ENCODE results near the gene NXPE1.
"Not testable (repeated sequence)": the region's sequence is repeated elsewhere in the genome, so short reads cannot be mapped to it uniquely, and the experiment has no call there.

NXPE1 gene

GRCh38 chr11:114559425-114560310 lies at the start of gene NXPE1:
NXPE1 (minus strand) TSS chr11:114559881; CDS start chr11:114551201, 8,680 bp downstream.
- DNase-seq (ENCODE audit: extremely low read depth in 1 of 2, low read depth in 1 of 2), result no peak

DNA sequence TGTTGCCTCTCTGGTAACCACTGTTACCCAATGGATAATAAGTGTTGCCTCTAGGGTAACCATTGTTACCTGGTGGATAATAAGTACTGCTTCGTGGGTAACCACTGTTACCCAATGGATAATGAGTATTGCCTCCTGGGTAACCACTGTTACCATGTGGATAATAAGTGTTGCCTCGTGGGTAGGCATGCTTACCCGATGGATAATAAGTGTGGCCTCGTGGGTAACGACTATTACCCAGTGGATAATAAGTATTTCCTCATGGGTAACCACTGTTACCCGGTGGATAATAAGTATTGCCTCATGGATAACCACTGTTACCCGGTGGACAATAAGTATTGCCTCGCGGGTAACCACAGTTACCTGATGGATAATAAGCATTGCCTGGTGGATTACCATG lies 49.7 kb upstream of the NXPE1 start:
- DNase-seq (ENCODE audit: extremely low read depth in 1 of 2, low read depth in 1 of 2), result no peak

DNA sequence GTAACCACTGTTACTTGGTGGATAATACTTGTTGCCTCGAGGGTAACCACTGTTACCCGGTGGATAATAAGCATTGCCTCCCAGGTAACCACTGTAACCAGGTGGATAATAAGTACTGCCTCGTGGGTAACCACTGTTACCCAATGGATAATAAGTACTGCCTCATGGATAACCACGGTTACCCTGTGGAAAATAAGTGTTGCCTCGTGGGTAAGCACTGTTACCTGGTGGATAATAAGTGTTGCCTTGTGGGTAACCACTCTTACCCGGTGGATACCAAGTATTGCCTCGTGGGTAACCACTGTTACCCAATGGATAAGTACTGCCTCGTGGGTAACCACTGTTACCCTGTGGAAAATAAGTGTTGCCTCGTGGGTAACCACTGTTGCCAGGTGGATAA lies 48.9 kb upstream of the NXPE1 start:
- not testable (repeated sequence) for DNase-seq (ENCODE audit: extremely low read depth in 1 of 2, low read depth in 1 of 2)

- no peak for DNase-seq (ENCODE audit: extremely low read depth in 1 of 2, low read depth in 1 of 2)
These were observed 48.2 kb upstream of the NXPE1 start for GRCh38 chr11:114607753-114608459.

DNA sequence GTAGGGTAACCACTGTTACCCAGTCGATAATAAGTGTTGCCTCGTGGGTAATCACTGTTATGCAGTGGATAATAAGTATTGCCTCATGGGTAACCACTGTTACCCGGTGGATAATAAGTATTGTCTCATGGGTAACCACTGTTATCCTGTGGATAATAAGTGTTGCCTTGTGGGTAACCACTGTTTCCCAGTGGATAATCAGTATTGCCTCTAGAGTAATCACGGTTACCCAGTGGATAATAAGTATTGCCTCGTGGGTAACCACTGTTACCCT lies 47.1 kb upstream of the NXPE1 start:
- DNase-seq (ENCODE audit: extremely low read depth in 1 of 2, low read depth in 1 of 2), result not testable (repeated sequence)

GRCh38 chr11:114606003-114606801 lies 46.5 kb upstream of the NXPE1 start:
- no peak for DNase-seq (ENCODE audit: extremely low read depth in 1 of 2, low read depth in 1 of 2)

- DNase-seq (ENCODE audit: extremely low read depth in 1 of 2, low read depth in 1 of 2), result no peak
These were observed 45.7 kb upstream of the NXPE1 start for GRCh38 chr11:114605370-114605769.

GRCh38 chr11:114604886-114605285 lies 45.2 kb upstream of the NXPE1 start:
- no peak for DNase-seq (ENCODE audit: extremely low read depth in 1 of 2, low read depth in 1 of 2)

GRCh38 chr11:114604179-114604813 lies 44.6 kb upstream of the NXPE1 start:
- DNase-seq (ENCODE audit: extremely low read depth in 1 of 2, low read depth in 1 of 2), result no peak

DNA sequence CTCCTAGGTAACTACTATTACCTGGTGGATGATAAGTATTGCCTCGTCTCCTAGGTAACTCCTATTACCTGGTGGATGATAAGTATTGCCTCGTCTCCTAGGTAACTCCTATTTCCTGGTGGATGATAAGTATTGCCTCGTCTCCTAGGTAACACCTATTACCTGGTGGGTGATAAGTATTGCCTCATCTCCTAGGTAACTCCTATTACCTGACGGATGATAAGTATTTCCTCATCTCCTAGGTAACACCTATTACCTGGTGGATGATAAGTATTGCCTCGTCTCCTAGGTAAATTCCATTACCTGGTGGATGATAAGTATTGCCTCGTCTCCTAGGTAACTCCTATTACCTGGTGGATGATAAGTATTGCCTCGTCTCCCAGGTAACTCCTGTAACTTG lies 43.5 kb upstream of the NXPE1 start:
- not testable (repeated sequence) for DNase-seq (ENCODE audit: extremely low read depth in 1 of 2, low read depth in 1 of 2)

GRCh38 chr11:114598461-114598860 lies 38.8 kb upstream of the NXPE1 start:
- no peak for DNase-seq (ENCODE audit: extremely low read depth in 1 of 2, low read depth in 1 of 2)

DNA sequence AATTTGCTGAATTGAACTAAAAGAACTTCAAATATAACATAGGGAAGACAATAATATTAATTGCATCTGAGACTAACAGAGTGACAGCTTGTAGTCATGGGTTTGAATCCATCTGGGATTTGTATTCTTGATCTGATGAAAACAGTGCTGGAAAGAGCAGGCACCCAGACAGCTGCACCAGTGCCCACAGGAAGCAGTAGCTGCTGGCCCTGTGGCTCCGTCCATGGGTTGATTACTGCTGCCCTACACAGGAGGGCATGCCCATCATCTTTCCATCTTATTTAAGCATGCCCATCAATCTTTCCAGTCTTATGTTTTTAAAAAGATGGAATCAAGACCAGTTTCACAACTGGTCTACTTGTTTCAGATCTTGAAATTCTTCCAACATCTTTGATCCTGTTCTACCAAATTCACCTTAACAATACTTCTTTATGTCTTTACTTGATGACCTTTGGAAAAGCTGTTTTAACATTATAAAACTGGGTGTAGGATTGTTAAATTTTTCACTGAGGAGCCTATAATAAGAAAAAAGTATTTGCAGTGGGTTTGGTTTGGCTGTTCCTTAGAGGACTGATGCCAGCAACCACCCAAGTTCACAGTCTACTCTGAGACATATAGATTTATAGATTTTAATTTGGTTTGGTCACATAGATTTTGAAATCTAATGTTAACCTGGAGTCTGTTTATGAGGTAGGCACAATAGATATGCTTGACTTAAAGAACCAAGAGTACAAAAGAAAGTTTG lies 36.7 kb upstream of the NXPE1 start:
- no peak for DNase-seq (ENCODE audit: extremely low read depth in 1 of 2, low read depth in 1 of 2)

DNA sequence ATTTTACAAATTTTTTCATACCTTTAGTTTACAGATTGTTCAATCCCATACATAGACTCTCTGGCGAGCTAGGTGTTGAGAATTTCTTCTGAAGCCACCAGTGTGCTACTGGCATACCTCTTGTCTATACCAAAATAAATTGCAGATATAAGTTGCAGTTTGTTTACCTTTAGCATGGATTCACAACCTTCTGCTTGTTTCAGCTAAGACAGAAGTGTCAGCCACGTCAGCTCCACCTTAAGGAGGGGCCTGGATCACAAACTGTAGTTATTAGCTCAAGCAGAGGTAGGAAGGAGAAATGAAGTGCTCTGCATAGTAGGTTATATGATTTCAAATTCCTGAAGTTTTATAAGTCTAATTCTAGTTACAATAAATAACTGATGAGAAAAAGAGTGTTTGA lies 35.9 kb upstream of the NXPE1 start, which contains the start of gene NXPE4:
NXPE4 (minus strand) TSS at position 216 of the 400 bp plus-strand sequence. CDS start 1,027 bp downstream, outside the sequence.
- no peak for DNase-seq (ENCODE audit: extremely low read depth in 1 of 2, low read depth in 1 of 2)

- no peak for DNase-seq (ENCODE audit: extremely low read depth in 1 of 2, low read depth in 1 of 2)
These were observed 35.0 kb upstream of the NXPE1 start for GRCh38 chr11:114594703-114595102.

DNA sequence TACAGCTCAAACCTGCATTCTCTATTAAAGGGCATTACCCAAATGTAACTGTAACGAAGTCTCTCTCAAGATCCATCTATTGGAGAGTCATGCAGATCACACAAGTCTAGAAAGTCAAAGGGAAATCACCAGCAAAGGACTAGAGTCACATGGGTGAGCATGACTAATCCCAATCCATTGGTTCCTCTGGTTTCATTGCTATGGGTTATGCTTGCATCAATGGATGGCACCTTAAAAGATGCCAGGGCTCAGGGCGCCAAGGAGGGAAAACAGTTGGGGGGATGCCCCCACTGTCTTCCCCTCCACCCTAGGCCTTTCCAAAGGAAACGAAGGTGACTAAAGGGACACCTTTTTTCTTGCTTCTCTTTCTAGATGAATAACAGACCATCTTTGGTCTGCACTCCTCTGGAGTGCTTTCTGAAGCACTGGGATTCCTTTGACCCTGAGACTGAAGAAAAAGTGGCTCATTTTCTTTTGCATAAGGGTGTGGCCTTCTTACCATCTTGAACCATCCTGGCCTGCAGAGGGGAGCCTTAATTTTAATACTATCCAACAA lies 27.8 kb upstream of the NXPE1 start:
- DNase-seq (ENCODE audit: extremely low read depth in 1 of 2, low read depth in 1 of 2), result no peak

- no peak for DNase-seq (ENCODE audit: extremely low read depth in 1 of 2, low read depth in 1 of 2)
These were observed 27.1 kb upstream of the NXPE1 start for GRCh38 chr11:114586797-114587196.

DNA sequence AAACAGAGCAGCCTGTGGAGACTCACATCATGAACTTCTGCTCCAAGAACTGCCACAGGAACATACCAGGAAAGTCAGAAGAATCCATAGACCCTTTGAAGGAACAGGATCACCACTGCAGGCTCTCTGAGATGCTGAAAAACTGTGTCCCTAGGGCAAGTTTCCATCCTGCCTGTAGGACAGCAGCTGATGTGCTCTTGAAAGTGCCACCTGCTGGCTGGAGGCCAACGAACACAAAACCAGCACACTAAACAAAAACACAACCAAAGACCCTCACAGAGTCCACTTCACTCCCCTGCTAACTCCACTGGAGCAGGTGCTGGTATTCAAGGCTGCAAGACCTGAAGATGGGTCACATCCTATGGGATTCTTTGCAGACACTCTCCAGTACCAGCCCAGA lies 12.0 kb upstream of the NXPE1 start:
- DNase-seq (ENCODE audit: extremely low read depth in 1 of 2, low read depth in 1 of 2), result no peak

DNA sequence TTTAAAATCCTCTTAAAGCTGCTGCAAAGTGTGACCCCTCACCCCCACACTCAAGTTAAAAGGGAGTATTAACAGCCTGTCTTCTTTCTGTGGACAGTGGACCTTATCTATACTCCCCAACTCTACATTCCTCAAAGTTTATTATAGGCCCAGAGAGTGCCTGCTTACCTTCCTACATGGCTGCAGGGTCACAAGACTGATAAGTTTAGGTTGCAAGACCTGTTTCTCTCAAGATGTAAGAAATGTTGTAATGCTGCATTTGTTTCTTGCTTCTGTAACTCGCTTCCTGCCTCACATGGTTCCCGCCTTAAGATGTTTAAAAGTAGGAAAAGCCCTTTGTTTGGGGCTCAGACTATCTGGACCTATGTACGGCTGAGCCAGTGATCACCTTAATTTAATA lies 10.1 kb upstream of the NXPE1 start:
- DNase-seq (ENCODE audit: extremely low read depth in 1 of 2, low read depth in 1 of 2), result no peak

- DNase-seq (ENCODE audit: extremely low read depth in 1 of 2, low read depth in 1 of 2), result no peak
These were observed 6.6 kb upstream of the NXPE1 start for GRCh38 chr11:114566276-114566675.

GRCh38 chr11:114564831-114565230 lies 5.2 kb upstream of the NXPE1 start:
- no peak for DNase-seq (ENCODE audit: extremely low read depth in 1 of 2, low read depth in 1 of 2)
